Activated T-cell treated with anti-CD3 and anti-CD28 coated beads, Interleukin-2, amount 50 U/mL, for 24 hours (primary cell): ENCODE data around the gene IBA57.
"Not testable (repeated sequence)": the region's sequence is repeated elsewhere in the genome, so short reads cannot be mapped to it uniquely, and the experiment has no call there.

Experiments
- DNase-seq: peaks from one replicate; pipeline ENCODE4 v3.0.0-alpha.2; 2020
- H3K27ac Mint-ChIP-seq: 2 replicates; pipeline ENCODE4 v1.8.0; 2020; ENCODE audit warnings: mild to moderate bottlenecking, mixed read lengths
- H3K27me3 Mint-ChIP-seq: 2 replicates; pipeline ENCODE4 v1.8.0; 2020; ENCODE audit warnings: mixed read lengths
- H3K36me3 Mint-ChIP-seq: 2 replicates; pipeline ENCODE4 v1.8.0; 2020; ENCODE audit warnings: low read depth, mixed read lengths
- H3K4me1 Mint-ChIP-seq: 2 replicates; pipeline ENCODE4 v1.8.0; 2020; ENCODE audit warnings: low read depth, mixed read lengths
- H3K4me3 Mint-ChIP-seq: 2 replicates; pipeline ENCODE4 v1.8.0; 2020; ENCODE audit warnings: mild to moderate bottlenecking, moderate library complexity, mixed read lengths
- H3K9me3 Mint-ChIP-seq: 2 replicates; pipeline ENCODE4 v1.8.0; 2020; ENCODE audit warnings: mixed read lengths

The IBA57 gene

GRCh38 chr1:228180271-228180958 is 14.8 kb downstream of the IBA57 start:
- Mint-ChIP-seq H3K4me1 (peaks cover 4% of the 10 kb centered on the region), H3K36me3 (peaks cover 4% of the 10 kb centered on the region), H3K9me3 (no peaks in the 10 kb centered on the region), H3K4me3 (no peak overlapping the region), H3K27me3 (no peaks in the 10 kb centered on the region), H3K27ac (no peak overlapping the region)
- no peak for DNase-seq

- DNase-seq = no peak
- Mint-ChIP-seq H3K9me3 (no peaks in the 10 kb centered on the region), H3K36me3 (peaks cover 4% of the 10 kb centered on the region), H3K27ac (no peak overlapping the region), H3K4me3 (no peak overlapping the region), H3K27me3 (no peaks in the 10 kb centered on the region), H3K4me1 (peaks cover 11% of the 10 kb centered on the region)
Observed at GRCh38 chr1:228180959-228181644, 15.5 kb downstream of the IBA57 start.

GRCh38 chr1:228181645-228182034 is 16.0 kb downstream of the IBA57 start:
- Mint-ChIP-seq H3K27me3 (no peaks in the 10 kb centered on the region), H3K27ac (no peak overlapping the region), H3K4me1 (peaks cover 15% of the 10 kb centered on the region), H3K36me3 (peaks cover 4% of the 10 kb centered on the region), H3K9me3 (no peaks in the 10 kb centered on the region), H3K4me3 (no peak overlapping the region)
- DNase-seq = no peak

- Mint-ChIP-seq H3K4me3 (no peak overlapping the region), H3K9me3 (no peaks in the 10 kb centered on the region), H3K4me1 (peaks cover 16% of the 10 kb centered on the region), H3K27ac (no peak overlapping the region), H3K27me3 (no peaks in the 10 kb centered on the region), H3K36me3 (peaks cover 4% of the 10 kb centered on the region)
- no peak for DNase-seq
Observed at GRCh38 chr1:228182296-228183030, 16.9 kb downstream of the IBA57 start.

- peaks cover 23% of the 10 kb centered on the region for H3K4me1 Mint-ChIP-seq
- no peak for DNase-seq
- no peak overlapping the region for H3K4me3 Mint-ChIP-seq
- H3K36me3 Mint-ChIP-seq = no peaks in the 10 kb centered on the region
- H3K9me3 Mint-ChIP-seq = no peaks in the 10 kb centered on the region
- H3K27me3 Mint-ChIP-seq = no peaks in the 10 kb centered on the region
- H3K27ac Mint-ChIP-seq = no peak overlapping the region
Observed at GRCh38 chr1:228184152-228184551, 18.5 kb downstream of the IBA57 start.

GRCh38 chr1:228185641-228185965 is 20.0 kb downstream of the IBA57 start:
- H3K27me3 Mint-ChIP-seq = no peaks in the 10 kb centered on the region
- H3K27ac Mint-ChIP-seq = peak overlapping the region; percentile 61

GRCh38 chr1:228188249-228188648 is 22.6 kb downstream of the IBA57 start:
- H3K4me3 Mint-ChIP-seq, H3K9me3 Mint-ChIP-seq, DNase-seq, H3K27ac Mint-ChIP-seq, H3K27me3 Mint-ChIP-seq, H3K36me3 Mint-ChIP-seq: not testable (repeated sequence)
- H3K4me1 Mint-ChIP-seq = peaks cover 25% of the 10 kb centered on the region

More at GRCh38 chr1:228185641-228185965, 20.0 kb downstream of the IBA57 start:
- no peaks in the 10 kb centered on the region for H3K9me3 Mint-ChIP-seq
- no peak for DNase-seq
- no peak overlapping the region for H3K4me3 Mint-ChIP-seq
- H3K4me1 Mint-ChIP-seq = peaks cover 25% of the 10 kb centered on the region
- H3K36me3 Mint-ChIP-seq = no peaks in the 10 kb centered on the region

GRCh38 chr1:228190182-228190581 is 24.6 kb downstream of the IBA57 start:
- DNase-seq = no peak
- H3K4me3 Mint-ChIP-seq = no peak overlapping the region
- H3K9me3 Mint-ChIP-seq = no peaks in the 10 kb centered on the region
- no peak overlapping the region for H3K27ac Mint-ChIP-seq
- no peaks in the 10 kb centered on the region for H3K27me3 Mint-ChIP-seq
- H3K36me3 Mint-ChIP-seq = peaks cover under 1% of the 10 kb centered on the region
- H3K4me1 Mint-ChIP-seq = peaks cover 24% of the 10 kb centered on the region

- H3K9me3 Mint-ChIP-seq = no peaks in the 10 kb centered on the region
- no peaks in the 10 kb centered on the region for H3K27me3 Mint-ChIP-seq
- peaks cover 3% of the 10 kb centered on the region for H3K36me3 Mint-ChIP-seq
- H3K4me1 Mint-ChIP-seq = peaks cover 18% of the 10 kb centered on the region
- DNase-seq = no peak
- no peak overlapping the region for H3K27ac Mint-ChIP-seq
- H3K4me3 Mint-ChIP-seq = no peak overlapping the region
Observed at GRCh38 chr1:228190778-228191177, 25.2 kb downstream of the IBA57 start.

- no peak overlapping the region for H3K4me3 Mint-ChIP-seq
- peak; percentile 2 for DNase-seq
- no peaks in the 10 kb centered on the region for H3K27me3 Mint-ChIP-seq
- peaks cover 1% of the 10 kb centered on the region for H3K4me1 Mint-ChIP-seq
- peaks cover 10% of the 10 kb centered on the region for H3K9me3 Mint-ChIP-seq
- H3K27ac Mint-ChIP-seq = no peak overlapping the region
- peaks cover 19% of the 10 kb centered on the region for H3K36me3 Mint-ChIP-seq
Observed at GRCh38 chr1:228194436-228194835, 28.8 kb downstream of the IBA57 start.

- no peak for DNase-seq
- Mint-ChIP-seq H3K9me3 (peaks cover 14% of the 10 kb centered on the region), H3K4me3 (no peak overlapping the region)
Observed at GRCh38 chr1:228194921-228195812, 29.6 kb downstream of the IBA57 start.

GRCh38 chr1:228197555-228198147 is 32.0 kb downstream of the IBA57 start:
- Mint-ChIP-seq H3K9me3 (peaks cover 14% of the 10 kb centered on the region), H3K27me3 (no peaks in the 10 kb centered on the region), H3K36me3 (peaks cover 24% of the 10 kb centered on the region), H3K27ac (no peak overlapping the region), H3K4me1 (no peaks in the 10 kb centered on the region), H3K4me3 (no peak overlapping the region)
- DNase-seq = peak; percentile 3

More at GRCh38 chr1:228194921-228195812, 29.6 kb downstream of the IBA57 start:
- no peak overlapping the region for H3K27ac Mint-ChIP-seq
- peaks cover 24% of the 10 kb centered on the region for H3K36me3 Mint-ChIP-seq
- no peaks in the 10 kb centered on the region for H3K27me3 Mint-ChIP-seq
- no peaks in the 10 kb centered on the region for H3K4me1 Mint-ChIP-seq

GRCh38 chr1:228198977-228199590 is 33.5 kb downstream of the IBA57 start:
- no peaks in the 10 kb centered on the region for H3K4me1 Mint-ChIP-seq
- peaks cover 24% of the 10 kb centered on the region for H3K36me3 Mint-ChIP-seq
- DNase-seq = no peak
- no peak overlapping the region for H3K27ac Mint-ChIP-seq
- H3K9me3 Mint-ChIP-seq = peaks cover 14% of the 10 kb centered on the region
- H3K4me3 Mint-ChIP-seq = no peak overlapping the region
- H3K27me3 Mint-ChIP-seq = no peaks in the 10 kb centered on the region
